SK-N-SH (cell line): Measurements from ENCODE around the gene ASCL5.

Experiments
- CHD2 ChIP-seq: fragments of 150-350 bp; IDR thresholded peaks from 2 replicates; pipeline ENCODE4 v1.6.1; 2018; ENCODE audit warnings: low read length; ENCODE audit not compliant: partially characterized antibody
- CTCF ChIP-seq: fragments of 200-600 bp; sonication (generic); IDR thresholded peaks from 2 replicates; pipeline ENCODE4 v1.6.1; 2017; ENCODE audit warnings: antibody characterized with exemption, mild to moderate bottlenecking, moderate library complexity
- EP300 ChIP-seq, 2 experiments: IDR thresholded peaks; 2 replicates each; pipeline versions ENCODE4 v1.4.0 to v1.6.1; 2012; ENCODE audit warnings: borderline replicate concordance in 1 of 2, low read depth in 1 of 2, low read length in 1 of 2
- EZH2phosphoT487 ChIP-seq: fragments of 200-600 bp; sonication (generic); IDR thresholded peaks from 2 replicates; pipeline ENCODE4 v1.6.1; 2017; ENCODE audit warnings: low read depth, mixed run types, mild to moderate bottlenecking, antibody characterized with exemption, moderate library complexity, borderline replicate concordance
- JUND ChIP-seq: IDR thresholded peaks from 2 replicates; pipeline ENCODE4 v1.4.0; 2012
- POLR2AphosphoS5 ChIP-seq: IDR thresholded peaks from 2 replicates; pipeline ENCODE4 v1.6.1; 2012; ENCODE audit warnings: low read depth, low read length
- RAD21 ChIP-seq: IDR thresholded peaks from 2 replicates; pipeline ENCODE4 v1.6.1; 2012; ENCODE audit warnings: mild to moderate bottlenecking, low read length
- REST ChIP-seq: IDR thresholded peaks from 2 replicates; pipeline ENCODE4 v1.6.1; 2012; ENCODE audit warnings: mild to moderate bottlenecking, low read depth, low read length, moderate library complexity
- TEAD4 ChIP-seq: IDR thresholded peaks from 2 replicates; pipeline ENCODE4 v1.4.0; 2012; ENCODE audit warnings: mild to moderate bottlenecking, borderline replicate concordance; ENCODE audit not compliant: insufficient read depth
- USF2 ChIP-seq: fragments of 150-350 bp; IDR thresholded peaks from 2 replicates; pipeline ENCODE4 v1.6.1; 2017; ENCODE audit warnings: antibody characterized with exemption, low read length, low read depth, borderline replicate concordance
- ZBTB33 ChIP-seq: IDR thresholded peaks from 2 replicates; pipeline ENCODE4 v1.4.0; 2012; ENCODE audit warnings: low read depth, borderline replicate concordance
- TF ChIP-seq, protein P1 (sequence below): IDR thresholded peaks from 2 replicates; pipeline ENCODE4 v1.4.0; 2012; ENCODE audit warnings: low read depth, borderline replicate concordance
- TF ChIP-seq, protein P2 (sequence below): fragments of 150-350 bp; IDR thresholded peaks from 2 replicates; pipeline ENCODE4 v1.6.1; 2016; ENCODE audit warnings: mild to moderate bottlenecking, low read depth, low read length

GRCh38 chr1:201141418-201141817, 14.4 kb upstream of the ASCL5 start:
- TF ChIP-seq EP300 (IDR thresholded peaks at IDR 0.05; ENCODE audit: borderline replicate concordance in 1 of 2, low read depth in 1 of 2, low read length in 1 of 2): no peak
- no peak for TF ChIP-seq CTCF
- TF ChIP-seq, protein P1, sequence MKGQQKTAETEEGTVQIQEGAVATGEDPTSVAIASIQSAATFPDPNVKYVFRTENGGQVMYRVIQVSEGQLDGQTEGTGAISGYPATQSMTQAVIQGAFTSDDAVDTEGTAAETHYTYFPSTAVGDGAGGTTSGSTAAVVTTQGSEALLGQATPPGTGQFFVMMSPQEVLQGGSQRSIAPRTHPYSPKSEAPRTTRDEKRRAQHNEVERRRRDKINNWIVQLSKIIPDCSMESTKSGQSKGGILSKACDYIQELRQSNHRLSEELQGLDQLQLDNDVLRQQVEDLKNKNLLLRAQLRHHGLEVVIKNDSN: no peak
- TF ChIP-seq, protein P2, sequence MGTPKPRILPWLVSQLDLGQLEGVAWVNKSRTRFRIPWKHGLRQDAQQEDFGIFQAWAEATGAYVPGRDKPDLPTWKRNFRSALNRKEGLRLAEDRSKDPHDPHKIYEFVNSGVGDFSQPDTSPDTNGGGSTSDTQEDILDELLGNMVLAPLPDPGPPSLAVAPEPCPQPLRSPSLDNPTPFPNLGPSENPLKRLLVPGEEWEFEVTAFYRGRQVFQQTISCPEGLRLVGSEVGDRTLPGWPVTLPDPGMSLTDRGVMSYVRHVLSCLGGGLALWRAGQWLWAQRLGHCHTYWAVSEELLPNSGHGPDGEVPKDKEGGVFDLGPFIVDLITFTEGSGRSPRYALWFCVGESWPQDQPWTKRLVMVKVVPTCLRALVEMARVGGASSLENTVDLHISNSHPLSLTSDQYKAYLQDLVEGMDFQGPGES: no peak
- TF ChIP-seq USF2: no peak
- no peak for TF ChIP-seq REST
- no peak for TF ChIP-seq JUND
- no peak for TF ChIP-seq CHD2
- TF ChIP-seq TEAD4: no peak
- no peak for TF ChIP-seq ZBTB33
- no peak for TF ChIP-seq EZH2phosphoT487
- no peak for TF ChIP-seq POLR2AphosphoS5
- no peak for TF ChIP-seq RAD21
